Fibroblast of pulmonary artery (primary cell): ENCODE measurements around the gene TSC22D1.
A peak's percentile ranks its signal among the peaks of the same experiment; 100 is the strongest.

Experiments
- DNase-seq: peaks from one replicate; pipeline ENCODE4 v3.0.0-alpha.2; 2010; ENCODE audit warnings: low read depth
- H3K4me3 ChIP-seq: replicated peaks from 2 replicates; pipeline ENCODE4 v1.5.1; 2011; ENCODE audit warnings: low read depth, mild to moderate bottlenecking, control low read depth, low read length, moderate library complexity
- CTCF ChIP-seq: IDR thresholded peaks from 2 replicates; pipeline ENCODE4 v1.5.1; 2011; ENCODE audit warnings: mild to moderate bottlenecking, control low read depth, low read length, inconsistent platforms; ENCODE audit errors: missing control alignments

TSC22D1 gene

GRCh38 chr13:44438234-44438579 is 137.9 kb downstream of the TSC22D1 start:
- no peak overlapping the region for H3K4me3 ChIP-seq
- TF ChIP-seq CTCF: no peak
- no peak for DNase-seq

DNA sequence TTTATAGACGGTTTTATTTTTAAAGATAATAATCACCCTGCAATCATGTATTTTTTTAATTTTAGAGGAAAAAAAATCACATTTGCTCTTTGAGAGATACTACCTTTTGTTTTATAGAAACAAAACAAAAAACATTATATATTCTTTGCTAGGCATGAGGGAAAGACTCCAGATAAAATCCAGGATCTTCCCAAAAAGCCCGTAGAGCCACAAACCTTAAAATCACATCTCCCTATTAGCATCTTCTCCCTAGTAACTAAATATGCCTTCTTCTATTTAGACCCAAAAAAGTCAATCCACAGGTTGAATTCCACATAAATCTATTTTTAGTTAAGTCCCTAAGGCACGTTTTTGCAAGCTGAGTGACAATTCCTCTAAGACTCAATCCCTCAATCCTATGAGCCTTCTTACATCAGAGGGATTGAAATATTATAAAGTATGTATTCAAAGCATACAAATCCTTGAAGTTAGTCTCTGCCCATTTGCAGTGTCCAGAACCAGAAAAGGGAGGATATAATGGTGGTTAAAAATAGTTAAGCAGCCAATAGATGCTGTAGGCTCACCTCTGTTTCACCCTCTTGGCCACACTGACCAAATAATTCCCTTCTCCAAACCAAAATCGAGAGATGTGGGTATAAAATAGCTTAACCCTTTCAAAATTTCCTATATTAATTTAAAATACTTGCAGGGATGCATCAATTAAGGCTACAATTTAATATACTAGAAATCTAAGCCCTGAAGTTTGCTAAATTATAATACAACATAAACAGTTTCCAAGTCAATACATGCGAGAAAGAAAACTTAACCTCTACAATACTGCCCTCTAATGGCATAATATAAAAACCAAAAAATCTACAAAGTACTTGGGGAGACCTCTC is 138.5 kb downstream of the TSC22D1 start:
- TF ChIP-seq CTCF: peak; percentile 31
- H3K4me3 ChIP-seq: peak overlapping the region; percentile 86
- peak; percentile 69 for DNase-seq

- peak; percentile 96 for DNase-seq
- peak overlapping the region; percentile 86 for H3K4me3 ChIP-seq
- no peak for TF ChIP-seq CTCF
Measured at GRCh38 chr13:44436589-44437337, 139.4 kb downstream of the TSC22D1 start.

- DNase-seq: no peak
- peak overlapping the region; percentile 86 for H3K4me3 ChIP-seq
- no peak for TF ChIP-seq CTCF
Measured at GRCh38 chr13:44435919-44436510, 140.1 kb downstream of the TSC22D1 start.

GRCh38 chr13:44435142-44435918 is 140.8 kb downstream of the TSC22D1 start:
- peak; percentile 99 for DNase-seq
- TF ChIP-seq CTCF: no peak
- H3K4me3 ChIP-seq: peak overlapping the region; percentile 86

DNA sequence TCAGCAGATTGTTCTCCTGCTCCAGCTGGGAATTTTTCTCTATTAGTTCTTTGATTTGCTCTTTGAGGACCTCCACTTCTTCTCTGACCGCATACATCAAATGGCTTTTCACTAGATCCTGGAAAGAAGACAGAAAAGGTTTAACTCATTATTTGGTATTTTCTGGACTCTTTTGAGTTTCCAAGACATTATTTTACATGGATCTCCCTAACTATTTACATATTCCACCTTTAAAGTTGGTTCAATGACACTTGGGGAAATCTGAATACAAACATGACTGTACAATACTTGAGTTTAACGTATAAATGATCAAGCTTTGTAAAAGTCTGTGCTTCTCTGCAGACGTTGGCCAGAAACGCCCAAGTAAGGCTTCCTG is 141.4 kb downstream of the TSC22D1 start:
- no peak for DNase-seq

More for the DNA sequence above, 141.4 kb downstream of the TSC22D1 start:
- peak overlapping the region; percentile 86 for H3K4me3 ChIP-seq
- TF ChIP-seq CTCF: no peak
